CD14-positive monocyte (primary cell): ENCODE data around the gene PLXDC2. TPM values are rescaled to one million over a fixed set of nuclear protein-coding genes. Genes with fewer than 3 reads are reported as not detected.

Source experiments
- DNase-seq, 3 donors: peaks; one replicate each; pipeline ENCODE4 v3.0.0-alpha.2; 2011 to 2022
- H2AFZ ChIP-seq: 2 replicates; pipeline ENCODE4 v1.6.0; 2012; ENCODE audit warnings: mild to moderate bottlenecking, low read depth, low read length, inconsistent platforms; ENCODE audit not compliant: insufficient read depth, poor library complexity, severe bottlenecking
- H3K27ac ChIP-seq, 2 donors: 1 replicate in 1 of 2; 2 replicates in 1 of 2; pipeline ENCODE4 v1.5.1; 2012 to 2013; ENCODE audit warnings: low read length in 2 of 2, control low read depth in 1 of 2, inconsistent platforms in 1 of 2, low read depth in 1 of 2, mild to moderate bottlenecking in 1 of 2
- H3K27me3 ChIP-seq, 2 donors: one replicate each; pipeline versions ENCODE4 v1.6.0 to v1.6.1; 2011 to 2013; ENCODE audit warnings: low read length in 2 of 2; ENCODE audit not compliant: control insufficient read depth in 2 of 2, insufficient read depth in 2 of 2
- H3K36me3 ChIP-seq, 2 donors: replicated peaks in 1 of 2; 1 replicate in 1 of 2; 2 replicates in 1 of 2; pipeline versions ENCODE4 v1.5.1 to v1.6.1; 2012 to 2013; ENCODE audit warnings: low read length in 2 of 2, control low read depth in 1 of 2, inconsistent platforms in 1 of 2, mild to moderate bottlenecking in 1 of 2; ENCODE audit not compliant: insufficient read depth in 2 of 2, control insufficient read depth in 1 of 2
- H3K4me1 ChIP-seq, 2 donors: 1 replicate in 1 of 2; 2 replicates in 1 of 2; pipeline versions ENCODE4 v1.5.1 to v1.6.1; 2012 to 2013; ENCODE audit warnings: low read length in 2 of 2, control low read depth in 1 of 2, inconsistent platforms in 1 of 2, mild to moderate bottlenecking in 1 of 2, moderate library complexity in 1 of 2; ENCODE audit not compliant: insufficient read depth in 2 of 2, control insufficient read depth in 1 of 2
- H3K4me2 ChIP-seq: replicated peaks from 2 replicates; pipeline ENCODE3; 2012; ENCODE audit warnings: low read length, moderate library complexity, mild to moderate bottlenecking; ENCODE audit not compliant: poor library complexity, severe bottlenecking; ENCODE audit errors: extremely low read depth
- H3K4me3 ChIP-seq, 3 experiments: fragments of 200-600 bp in 1 of 3; sonication (generic) in 1 of 3; replicated peaks in 1 of 3; 1 replicate in 2 of 3; 2 replicates in 1 of 3; pipeline ENCODE4 v1.5.1; 2011 to 2013; ENCODE audit warnings: low read length in 3 of 3, mild to moderate bottlenecking in 3 of 3, control low read depth in 2 of 3, low read depth in 2 of 3, inconsistent platforms in 1 of 3, moderate library complexity in 1 of 3
- H3K79me2 ChIP-seq: 2 replicates; pipeline ENCODE4 v1.6.0; 2012; ENCODE audit warnings: mild to moderate bottlenecking, control low read depth, inconsistent platforms, low read length, moderate library complexity; ENCODE audit not compliant: insufficient read depth
- H3K9ac ChIP-seq: 2 replicates; pipeline ENCODE4 v1.6.0; 2017; ENCODE audit warnings: low read length, mild to moderate bottlenecking; ENCODE audit not compliant: insufficient read depth, poor library complexity, severe bottlenecking
- H3K9me3 ChIP-seq, 2 donors: replicated peaks in 1 of 2; 1 replicate in 1 of 2; 2 replicates in 1 of 2; pipeline versions ENCODE4 v1.5.1 to v1.6.1; 2012 to 2013; ENCODE audit warnings: low read length in 2 of 2, control low read depth in 1 of 2; ENCODE audit not compliant: control insufficient read depth in 1 of 2, insufficient read depth in 1 of 2
- H4K20me1 ChIP-seq: 2 replicates; pipeline ENCODE4 v1.6.0; 2012; ENCODE audit warnings: mild to moderate bottlenecking, low read length, control low read depth, moderate library complexity; ENCODE audit not compliant: insufficient read depth
- H3K27ac Mint-ChIP-seq, 7 donors: one replicate each; pipeline ENCODE4 v1.8.0; 2020; ENCODE audit warnings: mild to moderate bottlenecking in 7 of 7, mixed read lengths in 7 of 7, moderate library complexity in 6 of 7, inconsistent platforms in 2 of 7
- H3K27me3 Mint-ChIP-seq, 3 donors: one replicate each; pipeline ENCODE4 v1.8.0; 2021 to 2022; ENCODE audit warnings: low read depth in 3 of 3, mild to moderate bottlenecking in 3 of 3, mixed read lengths in 3 of 3, moderate library complexity in 3 of 3, inconsistent platforms in 1 of 3
- H3K36me3 Mint-ChIP-seq, 2 donors: one replicate each; pipeline ENCODE4 v1.8.0; 2020; ENCODE audit warnings: mixed read lengths in 2 of 2, inconsistent platforms in 1 of 2, mild to moderate bottlenecking in 1 of 2
- H3K4me1 Mint-ChIP-seq: one replicate; pipeline ENCODE4 v1.8.0; 2020; ENCODE audit warnings: mild to moderate bottlenecking, mixed read lengths
- H3K4me3 Mint-ChIP-seq, 2 donors: one replicate each; pipeline ENCODE4 v1.8.0; 2020; ENCODE audit warnings: mild to moderate bottlenecking in 2 of 2, mixed read lengths in 2 of 2, moderate library complexity in 1 of 2
- H3K9me3 Mint-ChIP-seq, 7 donors: one replicate each; pipeline ENCODE4 v1.8.0; 2020 to 2022; ENCODE audit warnings: mixed read lengths in 7 of 7, mild to moderate bottlenecking in 6 of 7, moderate library complexity in 6 of 7, inconsistent platforms in 2 of 7
- WGBS: methylation state at CpG from one replicate; pipeline ENCODE4 v1.1.5; 2013; ENCODE audit warnings: missing lambda C conversion rate; ENCODE audit not compliant: insufficient coverage; 5-methylcytosine and 5-hydroxymethylcytosine counted together
- intact Hi-C, 2 donors: fragments of 100-400 bp; cut with micrococcal nuclease; formaldehyde crosslinking; loops; one replicate each; pipeline versions ENCODE4 v1.15.0 to v1.15.1; 2023
- polyA plus RNA-seq, 3 donors: library from polyadenylated mRNA; depleted of rRNA in 1 of 3; unstranded in 2 of 3; stranded (reverse) in 1 of 3; fragments of 300-500 nt in 2 of 3; fragments of >200 nt in 1 of 3; fragmentation: Illumina TruSeq in 2 of 3; gene quantifications; 1 replicate in 2 of 3; 2 replicates in 1 of 3; pipeline ENCODE4 v1.2.3, GENCODE V29; 2012 to 2021
- TF ChIP-seq, protein P1 (sequence below): fragments of 200-600 bp; IDR thresholded peaks from one replicate; pipeline ENCODE4 v1.8.0; 2022; ENCODE audit warnings: antibody characterized with exemption, mild to moderate bottlenecking

Gene PLXDC2
- polyA plus RNA-seq, 3 donors, result 37.5 to 128 (median 93.6) TPM

DNA sequence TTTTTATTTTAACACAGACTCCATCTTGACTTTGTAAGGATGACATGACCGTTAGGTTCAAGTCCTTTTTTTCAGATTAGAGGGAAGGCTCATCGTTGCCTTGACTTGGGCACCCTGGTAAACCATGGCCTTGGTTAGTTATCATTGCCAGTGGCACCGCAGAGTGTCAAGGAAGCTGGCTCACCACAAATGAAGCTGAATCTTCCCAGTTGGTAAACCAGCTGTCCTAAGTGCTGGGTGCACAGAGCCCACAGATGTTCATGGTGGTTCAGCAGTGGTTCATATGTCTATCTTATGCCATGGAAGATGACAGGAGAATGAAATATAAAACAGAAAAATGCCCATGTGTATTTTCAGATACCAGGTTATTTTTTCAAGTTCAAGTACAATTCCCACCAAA is 273.6 kb downstream of the PLXDC2 start:
- Histone ChIP-seq H3K4me2 (no peak overlapping the region), H3K4me3 (no peak overlapping the region), H3K27ac (no peak overlapping the region), H3K9me3 (peaks cover 6 to 10% of the 10 kb centered on the region in 2 donors), H3K36me3 (peaks cover 0 to 17% of the 10 kb centered on the region in 2 donors), H3K9ac (no peak overlapping the region), H3K4me1 (no peaks in the 10 kb centered on the region), H3K27me3 (no peaks in the 10 kb centered on the region), H3K79me2 (peaks cover 3% of the 10 kb centered on the region), H4K20me1 (peaks cover 93% of the 10 kb centered on the region), H2AFZ (no peak overlapping the region)
- Mint-ChIP-seq H3K4me3 (no peak overlapping the region), H3K36me3 (peaks cover 20 to 45% of the 10 kb centered on the region in 2 donors), H3K27me3 (peaks cover 0 to 2% (median 0%) of the 10 kb centered on the region in 3 donors), H3K4me1 (no peaks in the 10 kb centered on the region), H3K27ac (peak overlapping the region in 3 of 7 donors; percentile 20 to 66 (median 36)), H3K9me3 (peaks cover 6 to 11% (median 8%) of the 10 kb centered on the region in 7 donors)
- DNase-seq, result no peak
- TF ChIP-seq, protein P1, sequence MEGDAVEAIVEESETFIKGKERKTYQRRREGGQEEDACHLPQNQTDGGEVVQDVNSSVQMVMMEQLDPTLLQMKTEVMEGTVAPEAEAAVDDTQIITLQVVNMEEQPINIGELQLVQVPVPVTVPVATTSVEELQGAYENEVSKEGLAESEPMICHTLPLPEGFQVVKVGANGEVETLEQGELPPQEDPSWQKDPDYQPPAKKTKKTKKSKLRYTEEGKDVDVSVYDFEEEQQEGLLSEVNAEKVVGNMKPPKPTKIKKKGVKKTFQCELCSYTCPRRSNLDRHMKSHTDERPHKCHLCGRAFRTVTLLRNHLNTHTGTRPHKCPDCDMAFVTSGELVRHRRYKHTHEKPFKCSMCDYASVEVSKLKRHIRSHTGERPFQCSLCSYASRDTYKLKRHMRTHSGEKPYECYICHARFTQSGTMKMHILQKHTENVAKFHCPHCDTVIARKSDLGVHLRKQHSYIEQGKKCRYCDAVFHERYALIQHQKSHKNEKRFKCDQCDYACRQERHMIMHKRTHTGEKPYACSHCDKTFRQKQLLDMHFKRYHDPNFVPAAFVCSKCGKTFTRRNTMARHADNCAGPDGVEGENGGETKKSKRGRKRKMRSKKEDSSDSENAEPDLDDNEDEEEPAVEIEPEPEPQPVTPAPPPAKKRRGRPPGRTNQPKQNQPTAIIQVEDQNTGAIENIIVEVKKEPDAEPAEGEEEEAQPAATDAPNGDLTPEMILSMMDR, result no peak
- intact Hi-C loops, result no loop called here
- 96% methylated on average over 3 of the region's 3 CpGs for WGBS

DNA sequence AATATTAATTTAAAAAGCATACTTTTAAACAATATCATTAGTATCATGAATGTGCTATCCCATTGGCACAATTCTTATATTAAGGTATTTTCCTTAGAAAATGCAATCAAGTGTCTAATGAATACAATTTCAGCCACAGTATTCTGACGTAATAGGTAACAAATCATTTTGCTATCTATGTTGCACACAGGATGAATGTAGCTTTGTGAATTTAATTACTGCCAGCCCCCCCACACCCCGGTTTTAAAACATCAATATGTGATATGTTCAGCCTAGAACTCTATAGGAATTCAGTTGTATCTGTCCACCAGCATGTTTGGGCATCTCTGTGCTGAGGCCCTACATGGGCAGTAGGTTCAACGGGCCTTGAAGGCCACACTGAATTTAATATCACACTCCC is 274.6 kb downstream of the PLXDC2 start:
- no peaks in the 10 kb centered on the region for H3K27me3 ChIP-seq
- H3K9me3 ChIP-seq, result peaks cover 6 to 10% of the 10 kb centered on the region in 2 donors
- H4K20me1 ChIP-seq, result peaks cover 92% of the 10 kb centered on the region
- Mint-ChIP-seq H3K4me3 (no peak overlapping the region), H3K27ac (peak overlapping the region in 1 of 7 donors; percentile 43), H3K27me3 (peaks cover 0 to 2% (median 0%) of the 10 kb centered on the region in 3 donors), H3K4me1 (no peaks in the 10 kb centered on the region), H3K9me3 (peaks cover 6 to 11% (median 8%) of the 10 kb centered on the region in 7 donors), H3K36me3 (peaks cover 20 to 46% of the 10 kb centered on the region in 2 donors)
- no peak overlapping the region for H3K9ac ChIP-seq
- H3K79me2 ChIP-seq, result peaks cover 3% of the 10 kb centered on the region
- intact Hi-C loops, result no loop called here
- no peak overlapping the region for H2AFZ ChIP-seq
- no peak overlapping the region for H3K4me2 ChIP-seq
- TF ChIP-seq, protein P1, result no peak
- H3K4me1 ChIP-seq, result no peaks in the 10 kb centered on the region
- no peak overlapping the region for H3K27ac ChIP-seq
- peaks cover 0 to 17% of the 10 kb centered on the region in 2 donors for H3K36me3 ChIP-seq
- 100% methylated on average over 1 of the region's 3 CpGs for whole genome bisulfite sequencing
- DNase-seq, result no peak
- H3K4me3 ChIP-seq, result no peak overlapping the region
